Frontal cortex (tissue), 4 donors: ENCODE results near the gene PDCD11. TPM values are rescaled to one million over a fixed set of nuclear protein-coding genes. Genes with fewer than 3 reads are reported as not detected.
A peak's percentile ranks its signal among the peaks of the same experiment; 100 is the strongest.
"Not testable (repeated sequence)": the region's sequence is repeated elsewhere in the genome, so short reads cannot be mapped to it uniquely, and the experiment has no call there.

ENCODE experiments used
- DNase-seq, 2 donors: peaks; one replicate each; pipeline ENCODE4 v3.0.0; 2012; ENCODE audit warnings: low spot score in 2 of 2
- FAIRE-seq: peaks from 2 replicates; lab custom pipeline; 2012; peaks lifted over from hg19 to GRCh38; lab: Jason Lieb, UNC
- total RNA-seq: library from RNA; depleted of rRNA; stranded (reverse); fragments of >200 nt; gene quantifications from one replicate; pipeline ENCODE4 v1.2.3, GENCODE V29; 2014
- donor health status: control.
- donor health status: control.
- donor health status: control.

Gene PDCD11
- 23.6 TPM for total RNA-seq

GRCh38 chr10:103396067-103396788 is at the start of gene PDCD11, which contains the start of gene ATP5MK:
PDCD11 (plus strand) TSS chr10:103396626; CDS start chr10:103398427, 1,801 bp downstream.
ATP5MK (minus strand) TSS chr10:103396475; CDS start chr10:103392457, 4,018 bp downstream.
- FAIRE-seq: peak; percentile 80
- peak; percentile 75 to 91 for DNase-seq

GRCh38 chr10:103350175-103350516 is 46.3 kb upstream of the PDCD11 start:
- DNase-seq (no peak), FAIRE-seq (no peak)

- FAIRE-seq (no peak), DNase-seq (peak; percentile 86 to 88)
These were observed 45.7 kb upstream of the PDCD11 start, which contains the start of gene PCGF6 for GRCh38 chr10:103350517-103351260. PCGF6 (minus strand) TSS chr10:103351140; CDS start chr10:103351066, 74 bp downstream.

DNA sequence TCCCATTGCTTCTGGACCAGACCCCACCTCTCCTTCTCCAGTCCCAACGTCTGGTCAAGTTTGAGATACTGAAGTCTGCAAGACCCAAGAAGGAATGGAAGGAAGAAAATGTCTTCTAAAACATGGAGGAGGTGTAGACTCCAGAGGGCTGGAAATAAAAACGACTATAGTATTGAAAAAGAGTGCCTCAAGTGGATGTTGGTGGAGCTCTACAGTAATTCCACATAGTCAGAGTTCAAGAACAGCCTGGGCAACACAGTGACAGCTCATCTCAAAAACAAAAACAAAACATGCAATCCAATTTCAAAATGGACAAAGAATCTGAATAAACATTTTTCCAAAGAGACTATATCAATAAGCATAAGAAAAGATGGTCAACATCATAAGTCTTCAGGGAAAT is 43.1 kb upstream of the PDCD11 start:
- FAIRE-seq (no peak), DNase-seq (no peak)

DNA sequence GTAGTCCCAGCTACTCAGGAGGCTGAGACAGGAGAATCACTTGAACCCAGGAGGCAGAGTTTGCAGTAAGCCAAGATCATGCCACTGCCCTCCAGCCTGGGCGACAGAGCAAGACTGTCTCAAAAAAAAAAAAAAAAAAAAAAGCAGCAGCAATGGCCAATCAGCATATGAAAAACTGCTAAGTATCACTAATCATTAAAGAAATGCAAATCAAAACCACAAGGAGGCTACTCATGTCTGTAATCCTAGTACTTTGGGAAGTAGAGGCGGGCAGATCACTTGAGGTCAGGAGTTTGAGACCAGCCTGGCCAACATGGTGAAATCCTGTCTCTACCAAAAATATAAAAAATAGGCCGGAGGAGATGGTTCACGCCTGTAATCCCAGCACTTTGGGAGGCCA is 41.9 kb upstream of the PDCD11 start:
- DNase-seq, FAIRE-seq: not testable (repeated sequence)

DNA sequence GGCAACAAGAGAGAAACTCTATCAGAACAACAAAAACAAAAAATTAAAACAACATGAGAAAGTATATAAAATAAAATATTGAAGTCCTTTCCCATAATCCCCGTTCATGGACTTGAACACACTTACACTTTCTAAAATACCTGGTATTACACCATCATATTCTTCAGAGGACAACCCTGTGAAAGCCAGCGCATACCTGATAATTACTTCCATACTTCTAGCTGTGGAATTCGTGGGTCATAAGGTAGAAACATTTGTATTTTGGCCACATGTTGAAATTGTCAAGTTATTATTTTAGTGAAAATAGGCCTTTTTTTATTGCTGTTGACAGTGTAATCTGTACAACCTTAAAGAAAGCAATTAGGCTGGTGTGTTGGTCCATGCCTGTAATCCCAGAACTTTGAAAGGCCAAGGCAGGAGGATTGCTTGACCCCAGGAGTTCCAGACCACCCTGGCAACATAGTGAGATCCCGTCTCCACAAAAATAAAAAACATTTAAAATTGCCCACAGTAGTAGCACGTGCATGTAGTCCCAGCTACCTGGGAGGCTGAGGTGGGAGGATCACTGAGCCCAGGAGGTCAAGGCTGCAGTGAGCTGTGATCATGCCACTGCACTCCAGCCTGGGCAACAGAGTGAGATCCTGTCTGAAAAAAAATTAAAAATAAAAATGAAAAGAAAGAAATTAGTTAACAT is 40.4 kb upstream of the PDCD11 start:
- FAIRE-seq (no peak), DNase-seq (no peak)

DNA sequence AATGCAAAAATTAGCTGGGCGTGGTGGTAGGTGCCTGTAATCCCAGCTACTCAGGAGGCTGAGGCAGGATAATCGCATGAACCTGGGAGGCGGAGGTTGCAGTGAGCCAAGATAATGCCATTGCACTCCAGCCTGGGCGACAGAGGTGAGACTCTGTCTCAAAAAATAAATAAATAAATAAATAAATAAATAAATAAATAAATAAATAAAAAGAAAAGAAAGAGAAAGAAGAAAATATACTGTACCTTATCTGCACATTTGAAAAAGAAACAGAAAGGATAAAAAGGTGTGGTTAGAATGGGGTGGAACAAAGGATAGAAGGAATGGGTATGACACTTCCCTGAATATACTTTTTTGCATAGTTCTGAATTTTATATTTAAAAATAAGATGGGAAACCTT is 36.9 kb upstream of the PDCD11 start:
- not testable (repeated sequence) for FAIRE-seq, DNase-seq

GRCh38 chr10:103360791-103361190 is 35.6 kb upstream of the PDCD11 start:
- not testable (repeated sequence) for FAIRE-seq, DNase-seq

DNA sequence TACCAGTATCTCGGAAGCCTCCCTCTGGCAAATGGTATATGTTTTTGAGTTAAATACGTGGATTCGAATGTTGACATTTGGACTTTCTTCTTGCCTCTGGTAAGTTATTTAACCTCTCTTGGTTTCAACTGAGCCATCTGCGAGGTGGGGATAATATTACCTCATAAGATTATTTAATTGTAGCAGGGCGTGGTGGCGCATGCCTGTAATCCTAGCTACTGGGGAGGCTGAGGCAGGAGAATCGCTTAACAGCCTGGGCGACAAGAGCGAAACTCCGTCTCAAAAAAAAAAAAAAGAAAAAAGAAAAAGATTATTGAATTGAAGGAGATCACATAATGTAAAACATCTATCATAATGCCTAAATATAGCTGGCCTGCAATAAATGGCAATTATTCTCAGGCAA is 29.0 kb upstream of the PDCD11 start:
- no peak for DNase-seq
- FAIRE-seq: no peak

GRCh38 chr10:103367782-103368518 is 28.5 kb upstream of the PDCD11 start, which contains the start of gene TAF5:
TAF5 (plus strand) TSS chr10:103367976; CDS start chr10:103367990, 14 bp downstream.
- FAIRE-seq (no peak), DNase-seq (peak; percentile 90 to 93)

DNA sequence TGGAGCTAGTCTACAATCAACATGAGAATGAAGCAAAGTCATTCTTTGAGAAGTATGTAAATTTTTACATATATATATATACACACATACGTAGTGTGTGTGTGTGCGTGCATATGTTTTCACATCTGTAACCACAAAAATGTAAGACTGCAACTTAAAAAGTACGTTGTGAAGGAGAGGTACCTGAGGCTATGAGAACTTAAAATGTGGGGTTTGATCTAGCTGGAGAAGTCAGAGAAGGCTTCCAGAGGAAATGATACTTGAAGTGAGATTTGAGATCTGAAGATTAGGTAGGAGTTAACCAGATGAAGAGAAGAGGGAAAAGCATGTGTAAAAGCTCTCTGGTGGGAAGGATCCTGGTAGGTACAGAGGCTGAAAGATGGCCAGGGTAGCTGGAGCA is 22.9 kb upstream of the PDCD11 start:
- DNase-seq (no peak), FAIRE-seq (no peak)

- FAIRE-seq: no peak
- no peak for DNase-seq
These were observed 22.2 kb upstream of the PDCD11 start for GRCh38 chr10:103374263-103374662.

DNA sequence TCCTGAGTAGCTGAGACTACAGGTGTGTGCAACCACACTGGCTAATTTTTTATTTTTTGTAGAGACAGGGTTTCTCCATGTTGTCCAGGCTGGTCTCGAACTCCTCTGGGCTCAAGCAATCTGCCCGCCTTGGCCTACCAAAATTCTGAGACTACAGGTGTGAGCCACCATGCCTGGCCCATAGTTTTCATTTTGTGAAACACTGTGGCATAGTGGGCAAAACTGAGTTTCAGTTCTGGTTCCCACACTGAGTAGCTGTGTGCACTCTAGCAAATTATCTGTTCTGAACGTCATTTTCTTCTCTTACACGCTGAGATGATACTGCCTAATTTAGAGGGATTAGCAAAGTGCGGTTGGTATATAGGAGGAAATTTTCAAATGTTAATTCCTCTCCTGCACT is 13.7 kb upstream of the PDCD11 start:
- no peak for FAIRE-seq
- DNase-seq: no peak

DNA sequence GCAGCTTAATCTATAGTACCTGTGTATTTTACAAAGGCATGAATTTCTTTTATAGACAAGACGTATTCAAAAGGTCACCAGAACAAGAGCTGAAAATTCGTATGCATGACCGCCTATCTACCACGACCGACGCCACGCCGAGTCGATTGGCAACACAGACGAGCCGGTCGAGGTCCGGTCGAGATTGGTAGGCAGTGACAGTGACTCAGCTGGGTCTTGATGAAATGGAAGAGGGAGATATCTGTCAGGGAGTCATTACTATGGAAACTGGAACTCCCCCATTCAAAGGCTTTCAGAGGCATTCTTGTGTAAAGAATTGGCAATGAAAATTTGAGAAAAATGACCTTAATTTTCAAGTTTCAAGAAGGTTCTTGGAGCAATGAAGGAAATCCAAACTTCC is 2.2 kb upstream of the PDCD11 start:
- DNase-seq: no peak
- no peak for FAIRE-seq

DNA sequence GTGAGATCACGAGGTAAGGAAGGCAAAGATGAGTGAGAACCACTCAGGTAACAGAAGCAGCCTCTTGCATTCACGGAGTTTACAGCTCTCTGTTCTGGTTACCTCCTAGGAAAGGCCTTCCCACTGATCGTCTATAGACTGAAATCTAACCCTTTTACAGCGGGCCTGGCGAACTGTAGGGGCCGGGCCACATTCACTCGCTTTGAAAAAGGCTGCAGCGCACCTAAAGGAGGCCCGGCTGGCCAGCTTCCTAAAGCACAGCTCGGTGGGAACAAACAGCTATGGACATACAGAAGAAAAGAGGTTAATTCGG is 716 bp upstream of the PDCD11 start:
- no peak for FAIRE-seq

DNA sequence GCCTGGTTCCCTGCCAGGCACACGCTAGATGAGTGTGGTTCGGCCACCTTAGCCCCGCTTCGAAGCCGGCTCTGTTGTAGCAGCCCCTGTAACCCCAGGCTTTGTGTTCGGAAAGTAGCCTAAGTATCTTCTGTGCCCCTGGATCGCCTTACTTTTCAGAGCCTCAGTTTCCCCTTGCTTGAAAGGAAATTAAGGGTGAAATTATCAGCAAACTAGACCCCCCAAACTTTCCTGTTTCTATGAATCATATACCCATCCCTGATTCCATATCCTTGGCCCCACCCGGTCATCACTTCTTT is 312 bp downstream of the PDCD11 start:
- FAIRE-seq (no peak), DNase-seq (no peak)

More for the DNA sequence above, 716 bp upstream of the PDCD11 start:
- DNase-seq: no peak

DNA sequence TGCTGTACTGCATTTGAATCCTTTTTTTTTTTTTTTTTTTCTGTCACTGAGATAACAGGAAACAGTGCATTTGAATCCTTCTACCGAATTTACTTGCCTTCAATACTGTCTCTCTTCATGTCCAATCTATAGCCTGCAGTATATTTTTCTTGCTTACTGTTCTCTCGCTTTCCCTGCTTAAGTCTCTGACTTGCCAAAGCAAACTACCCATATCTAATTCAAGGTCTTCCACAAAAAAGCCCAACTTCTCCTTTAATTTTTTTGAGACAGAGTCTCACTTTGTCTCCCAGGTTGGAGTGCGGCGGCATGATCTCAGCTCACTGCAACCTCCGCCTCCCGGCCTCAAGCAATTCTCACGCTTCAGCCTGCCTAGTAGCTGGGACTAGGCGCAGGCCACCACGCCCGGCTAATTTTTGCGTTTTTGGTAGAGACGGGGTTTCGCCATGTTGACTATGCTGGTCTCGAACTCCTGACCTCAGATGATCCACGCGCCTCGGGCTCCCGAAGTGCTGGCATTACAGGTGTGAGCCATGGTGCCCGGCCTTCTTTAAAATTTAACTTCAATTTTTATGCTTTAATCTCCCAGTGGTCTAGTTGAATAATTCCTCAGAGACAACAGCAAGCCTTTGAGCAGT is 882 bp downstream of the PDCD11 start:
- DNase-seq (no peak), FAIRE-seq (no peak)

DNA sequence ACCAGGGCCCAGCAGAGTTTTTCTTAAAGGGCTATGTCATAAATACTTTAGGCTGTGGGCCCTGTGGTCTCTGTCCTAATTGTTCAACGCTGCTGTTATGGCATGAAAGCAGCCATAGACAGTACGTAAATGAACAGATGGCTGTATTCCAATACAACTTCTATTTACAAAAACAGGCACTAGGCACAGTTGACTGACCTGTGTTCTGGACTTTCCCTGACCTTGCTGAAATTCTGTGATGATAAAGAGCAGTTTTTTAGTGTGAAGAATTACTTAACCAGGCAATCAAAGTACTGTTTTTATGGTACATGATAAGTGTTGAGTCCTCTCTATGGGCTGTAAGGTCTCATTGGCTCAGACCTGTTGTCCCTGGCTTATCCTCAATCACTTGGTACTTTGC is 17.1 kb downstream of the PDCD11 start:
- DNase-seq: no peak
- no peak for FAIRE-seq

DNA sequence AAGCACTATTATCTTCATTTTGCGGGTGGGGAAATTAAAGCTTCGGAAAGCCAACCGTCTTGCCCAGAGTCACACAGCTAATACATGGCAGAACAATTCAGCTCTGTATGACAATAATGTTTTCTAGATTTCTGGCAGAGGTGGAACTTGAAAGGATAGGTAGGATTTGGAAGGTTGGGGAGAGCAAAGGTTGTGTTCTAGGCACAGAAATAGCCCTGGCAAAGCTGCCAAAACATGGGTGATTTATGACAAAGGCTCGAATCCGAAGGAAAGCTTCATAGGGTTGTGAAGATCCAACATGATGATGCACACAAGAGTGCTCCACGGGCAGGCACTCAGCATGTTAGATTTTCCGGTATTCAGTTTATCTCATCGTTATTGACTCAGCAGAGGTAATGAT is 19.2 kb downstream of the PDCD11 start:
- FAIRE-seq (no peak), DNase-seq (no peak)
